ENCODE data around the gene ZMIZ1. TPM values are rescaled to one million over a fixed set of nuclear protein-coding genes. Genes with fewer than 3 reads are reported as not detected.

ZMIZ1 gene
- total RNA-seq, 1 experiment from 2014 or later: 13.9 TPM

- DNase-seq (ENCODE audit: low read depth): peak; percentile 88
These were observed 70.5 kb downstream of the ZMIZ1 start for GRCh38 chr10:79139124-79139835.

GRCh38 chr10:79140085-79140793, 71.5 kb downstream of the ZMIZ1 start:
- no peak for DNase-seq (ENCODE audit: low read depth)

DNA sequence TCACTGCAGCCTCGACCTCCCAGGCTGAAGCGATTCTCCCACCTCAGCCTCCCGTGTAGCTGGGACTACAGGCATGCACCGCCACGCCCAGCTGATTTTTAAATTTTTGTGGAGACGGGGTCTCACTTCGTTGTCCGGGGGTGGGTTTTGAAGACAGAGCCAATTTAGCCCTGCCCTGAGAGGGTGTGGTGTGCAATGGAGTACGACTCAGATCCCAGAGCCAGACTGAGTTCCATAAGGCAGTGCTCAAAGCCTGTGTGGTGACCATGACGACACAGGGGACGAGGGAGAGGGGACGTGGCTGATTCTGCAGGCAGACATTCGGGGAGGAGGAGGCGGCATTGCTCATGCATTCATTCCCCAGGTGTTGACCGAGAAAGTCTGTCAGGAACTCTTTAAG, 72.1 kb downstream of the ZMIZ1 start:
- no peak for DNase-seq (ENCODE audit: low read depth)

- peak; percentile 47 for DNase-seq (ENCODE audit: low read depth)
These were observed 73.3 kb downstream of the ZMIZ1 start for GRCh38 chr10:79142064-79142491.

- no peak for DNase-seq (ENCODE audit: low read depth)
These were observed 74.0 kb downstream of the ZMIZ1 start for GRCh38 chr10:79142522-79143309.

DNA sequence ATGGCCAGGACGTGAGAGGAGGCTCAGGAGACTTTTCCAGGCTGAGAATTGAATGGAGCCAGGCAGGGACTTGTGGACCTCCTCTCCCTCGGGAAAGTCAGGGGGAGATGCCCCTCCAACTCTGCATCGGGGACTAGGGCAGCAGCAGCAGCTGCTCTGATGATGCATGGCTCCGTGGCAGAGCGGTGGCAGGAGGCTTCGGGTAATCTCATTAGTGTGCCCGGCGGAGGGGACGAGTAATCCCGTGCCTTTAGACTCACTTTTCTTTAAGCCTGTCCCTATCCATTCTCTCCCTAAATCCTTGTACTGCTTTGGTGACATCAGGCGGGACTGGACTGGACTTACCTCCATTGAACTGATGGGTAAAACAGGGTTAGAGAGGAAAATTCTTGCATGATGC, 75.1 kb downstream of the ZMIZ1 start:
- DNase-seq (ENCODE audit: low read depth): no peak

DNA sequence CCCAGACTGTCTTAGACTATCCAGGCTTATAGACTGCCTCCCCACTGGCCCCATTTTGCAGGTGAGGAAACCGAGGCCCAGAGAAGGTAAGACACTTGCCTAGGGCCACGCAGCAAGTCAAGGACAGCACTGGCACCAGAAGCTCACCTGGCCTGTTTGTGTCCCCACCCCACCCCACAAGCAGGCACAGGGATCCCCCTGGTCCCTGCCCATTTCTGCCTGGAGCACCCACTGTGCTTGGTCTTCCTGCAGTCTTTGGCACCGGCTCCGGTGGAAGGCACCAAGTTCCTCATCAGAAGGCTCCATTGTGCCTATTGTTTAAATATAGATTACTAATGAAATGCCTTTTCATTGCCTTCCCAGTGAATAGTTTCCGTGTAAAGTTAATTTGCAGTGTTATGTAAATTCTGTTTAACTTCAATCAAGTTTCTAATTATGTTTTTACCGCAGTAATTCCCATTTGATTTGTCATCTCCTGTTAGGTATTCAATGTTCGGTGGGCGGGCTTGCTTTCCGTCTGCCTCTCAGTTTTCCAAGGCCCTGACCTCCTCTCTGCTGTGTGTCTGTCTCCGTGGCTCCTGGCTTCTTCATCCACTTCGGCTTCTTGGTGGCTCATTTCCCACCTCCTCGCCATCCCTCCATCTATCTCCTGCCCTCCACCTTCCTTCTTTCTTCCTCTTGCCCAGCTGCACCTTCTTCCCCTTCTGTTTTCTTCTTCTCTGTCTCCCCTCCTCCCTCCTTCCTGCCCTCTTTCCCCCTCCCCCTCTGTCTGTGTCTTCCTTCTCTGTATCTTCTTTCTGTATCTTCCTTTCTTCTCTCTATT, 75.8 kb downstream of the ZMIZ1 start:
- no peak for DNase-seq (ENCODE audit: low read depth)

DNA sequence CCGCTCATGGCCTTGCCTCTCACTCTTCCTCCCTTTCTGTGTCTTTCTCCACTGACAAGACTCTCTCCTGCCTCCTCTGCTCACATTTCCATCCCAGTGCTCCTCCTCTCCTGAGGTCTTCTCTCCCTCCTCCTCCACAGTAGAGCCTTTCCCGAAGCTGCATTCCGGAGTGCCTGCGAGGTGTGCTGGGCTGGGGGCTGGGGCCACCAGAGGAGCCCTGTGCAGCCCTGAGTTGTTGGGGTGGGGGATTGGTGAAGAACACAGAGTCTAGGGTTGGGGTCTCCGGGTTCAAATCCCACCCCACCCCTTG, 76.4 kb downstream of the ZMIZ1 start:
- DNase-seq (ENCODE audit: low read depth): no peak

GRCh38 chr10:79145517-79146470, 77.0 kb downstream of the ZMIZ1 start:
- DNase-seq (ENCODE audit: low read depth): no peak

DNA sequence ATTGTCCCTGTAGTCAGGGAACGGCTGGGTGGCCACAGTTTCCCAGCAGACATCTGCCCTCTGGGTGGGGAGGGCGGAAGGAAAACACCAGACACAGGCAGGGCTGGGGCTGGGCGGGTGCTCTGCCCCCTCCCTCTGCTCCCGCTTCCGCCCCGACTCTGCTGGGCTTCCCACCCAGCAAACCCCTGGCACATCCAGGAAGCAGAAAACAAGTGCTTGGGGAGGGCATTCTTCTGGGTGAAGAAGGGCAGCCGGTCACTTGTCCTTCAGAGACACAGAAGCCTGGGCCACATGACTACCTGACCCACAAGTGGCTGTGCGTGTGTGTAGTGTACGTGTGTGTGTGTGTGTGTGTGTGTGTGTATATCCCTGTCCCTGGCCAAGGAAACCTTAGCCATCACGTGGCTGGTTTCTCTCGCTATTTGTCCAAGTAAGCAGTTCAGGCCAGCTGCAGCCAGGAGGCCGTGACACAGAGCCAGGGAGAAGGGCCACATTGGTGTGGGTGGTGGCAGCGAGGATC, 77.9 kb downstream of the ZMIZ1 start:
- DNase-seq (ENCODE audit: low read depth): no peak

DNA sequence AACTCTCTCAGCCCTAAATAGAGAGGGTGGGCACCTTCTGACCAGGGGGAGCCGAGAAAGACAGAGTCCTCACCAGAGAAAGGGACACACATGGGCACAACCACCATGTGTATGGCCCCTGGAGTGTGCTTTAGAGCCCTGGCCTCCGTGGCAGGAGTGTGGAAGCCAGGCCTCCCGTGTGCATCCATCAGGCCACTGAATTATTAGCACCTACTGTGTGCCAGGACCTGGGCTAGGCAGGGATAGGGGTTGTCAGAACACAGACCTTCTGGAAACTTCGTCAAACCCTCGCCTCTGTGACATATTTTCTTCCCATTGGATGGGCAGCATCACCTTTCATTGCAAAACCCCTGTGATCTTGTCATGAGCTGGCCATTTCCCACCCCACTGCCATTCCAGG, 78.5 kb downstream of the ZMIZ1 start:
- DNase-seq (ENCODE audit: low read depth): no peak

DNA sequence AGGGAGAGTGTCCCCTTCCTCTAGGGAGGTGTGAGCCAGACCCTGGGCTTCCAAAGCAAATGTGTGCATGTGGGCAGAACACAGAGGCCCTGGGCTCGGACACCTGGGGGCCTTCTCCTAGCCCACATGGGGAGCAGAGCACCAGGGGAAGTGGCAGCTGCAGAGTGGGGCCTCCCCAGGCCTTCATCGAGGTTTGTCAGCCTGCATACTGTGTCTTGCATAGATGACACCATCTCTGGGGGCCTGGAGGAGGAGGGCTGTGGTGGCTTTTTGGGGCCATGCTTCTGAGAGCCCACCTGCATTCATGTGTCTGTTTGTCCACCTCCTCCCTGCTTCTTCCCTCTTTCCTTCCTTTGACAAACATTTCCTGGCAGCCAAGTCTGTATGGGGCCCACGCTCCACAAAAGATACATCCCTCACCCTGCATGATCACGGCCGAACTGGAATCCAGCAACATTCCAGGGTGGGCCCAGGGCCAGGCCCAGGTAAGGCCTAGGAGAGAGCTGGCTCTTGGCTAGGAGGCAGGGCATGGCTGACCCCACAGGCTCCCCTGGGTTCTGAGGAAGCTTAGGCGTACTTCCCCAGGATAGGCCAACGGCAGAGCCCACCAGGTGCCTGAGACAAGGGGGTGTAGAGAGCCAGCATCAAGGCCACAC, 79.2 kb downstream of the ZMIZ1 start:
- DNase-seq (ENCODE audit: low read depth): no peak

GRCh38 chr10:79148452-79149344, 79.9 kb downstream of the ZMIZ1 start:
- peak; percentile 78 for DNase-seq (ENCODE audit: low read depth)

DNA sequence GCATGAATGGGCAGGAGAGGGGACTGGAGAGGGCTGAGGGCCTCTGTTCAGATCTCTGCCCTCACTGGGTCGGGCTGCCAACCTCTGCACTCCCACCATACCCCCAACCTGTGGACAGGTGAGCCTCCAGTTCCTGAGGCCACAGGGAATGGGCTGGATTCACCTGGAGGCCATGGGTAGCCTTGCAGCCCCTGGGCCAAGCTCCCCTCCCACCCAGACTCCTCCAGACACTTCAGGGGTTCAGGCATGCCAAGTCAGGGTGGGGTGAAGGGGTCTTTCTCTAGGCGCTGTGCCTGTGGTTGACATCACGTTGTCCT, 80.5 kb downstream of the ZMIZ1 start:
- DNase-seq (ENCODE audit: low read depth): no peak

DNA sequence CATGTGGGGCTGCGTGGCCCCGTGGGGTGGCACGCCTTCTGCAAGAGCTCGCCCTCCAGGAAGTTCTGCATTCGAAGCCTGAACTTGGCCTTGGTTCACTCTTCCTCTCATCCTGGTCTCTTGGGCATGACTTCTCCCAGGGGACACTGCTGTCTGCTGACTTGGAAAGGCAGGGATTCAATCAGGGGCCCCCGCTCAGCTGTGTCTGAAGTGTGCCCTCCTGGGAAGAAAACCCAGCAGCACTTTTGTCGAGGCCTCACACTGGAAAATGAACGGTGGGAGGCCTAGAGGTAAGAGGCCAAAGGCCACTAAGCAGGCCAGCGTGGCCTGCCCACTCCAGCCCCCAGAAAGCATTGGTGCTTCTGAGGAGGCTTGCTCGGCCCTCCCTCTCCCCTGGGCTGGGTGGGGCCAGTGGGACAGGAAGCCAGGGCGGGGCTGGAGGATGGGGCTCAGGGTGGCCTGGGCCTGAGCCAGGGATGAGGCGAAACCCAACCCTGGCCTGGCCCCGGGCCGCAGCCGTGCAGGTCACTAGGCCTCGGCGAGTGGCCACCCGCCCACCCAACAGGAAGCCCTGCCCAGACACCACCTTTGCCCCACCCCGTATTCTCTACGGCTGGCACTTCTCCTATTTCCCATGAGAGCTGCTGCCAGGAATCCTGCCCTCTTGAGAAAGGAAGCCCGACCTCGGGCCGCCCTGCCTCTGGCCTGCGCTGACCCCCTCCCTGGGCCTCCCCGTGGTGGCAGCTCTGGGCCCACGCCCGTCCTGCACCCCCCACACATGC, 81.1 kb downstream of the ZMIZ1 start:
- peak; percentile 92 for DNase-seq (ENCODE audit: low read depth)

DNA sequence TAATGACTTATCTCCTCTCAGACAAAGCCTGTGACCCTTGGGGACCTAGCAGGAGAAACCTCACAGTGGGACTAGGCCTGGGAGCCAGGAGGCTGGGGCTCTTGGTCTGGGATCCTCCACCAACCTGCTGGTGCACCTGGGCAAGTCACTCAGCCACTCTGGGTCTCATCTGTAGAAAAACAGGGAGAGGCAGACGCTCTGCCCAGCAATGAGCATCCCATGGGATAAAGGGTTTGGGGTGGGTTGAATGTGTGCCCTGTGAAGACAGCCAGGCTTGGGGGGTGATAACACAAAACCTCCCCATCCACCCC, 81.6 kb downstream of the ZMIZ1 start:
- no peak for DNase-seq (ENCODE audit: low read depth)

DNA sequence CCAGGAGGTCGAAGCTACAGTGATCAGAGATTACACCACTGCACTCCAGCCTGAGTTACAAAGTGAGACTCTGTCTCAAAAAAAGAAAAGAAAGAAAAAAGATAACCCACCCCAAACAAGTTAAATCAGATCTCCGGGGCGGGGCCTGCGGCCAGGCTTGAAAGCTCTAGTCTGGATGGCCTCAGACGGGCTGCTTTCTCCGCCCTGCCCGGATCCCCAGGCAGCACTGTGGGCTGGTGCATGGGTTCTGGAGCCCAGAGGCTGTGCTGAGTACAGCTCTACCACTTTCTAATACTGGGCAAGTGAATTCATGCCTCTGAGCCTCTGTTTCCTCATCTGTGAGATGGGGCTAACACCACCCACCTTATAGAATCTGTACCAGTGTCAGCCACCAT, 83.7 kb downstream of the ZMIZ1 start:
- DNase-seq (ENCODE audit: low read depth): peak; percentile 60

GRCh38 chr10:79153745-79154144, 85.0 kb downstream of the ZMIZ1 start:
- no peak for DNase-seq (ENCODE audit: low read depth)
